ENCODE measurements around the gene MAD2L1BP.
"Not testable (repeated sequence)": the region's sequence is repeated elsewhere in the genome, so short reads cannot be mapped to it uniquely, and the experiment has no call there.

MAD2L1BP gene

GRCh38 chr6:43635387-43636307, at the start of gene MAD2L1BP:
Gene MAD2L1BP (plus strand): TSS chr6:43635840. CDS start chr6:43635876, 36 bp downstream.
- DNase-seq, result peak; percentile 84

- DNase-seq, result no peak
Measured at GRCh38 chr6:43588194-43588593, 47.4 kb upstream of the MAD2L1BP start.

- not testable (repeated sequence) for DNase-seq
Measured at GRCh38 chr6:43589564-43589963, 46.1 kb upstream of the MAD2L1BP start.

- no peak for DNase-seq
Measured at GRCh38 chr6:43593938-43594337, 41.7 kb upstream of the MAD2L1BP start.

GRCh38 chr6:43600595-43600994, 35.0 kb upstream of the MAD2L1BP start:
- no peak for DNase-seq

- DNase-seq, result no peak
Measured at GRCh38 chr6:43604174-43604573, 31.5 kb upstream of the MAD2L1BP start.

GRCh38 chr6:43606019-43606418, 29.6 kb upstream of the MAD2L1BP start:
- no peak for DNase-seq

GRCh38 chr6:43608310-43608763, 27.3 kb upstream of the MAD2L1BP start:
- peak; percentile 27 for DNase-seq

- DNase-seq, result no peak
Measured at GRCh38 chr6:43608807-43609206, 26.8 kb upstream of the MAD2L1BP start.

GRCh38 chr6:43609402-43609801, 26.2 kb upstream of the MAD2L1BP start:
- no peak for DNase-seq

GRCh38 chr6:43610431-43610830, 25.2 kb upstream of the MAD2L1BP start:
- DNase-seq, result no peak

- no peak for DNase-seq
Measured at GRCh38 chr6:43613721-43614395, 21.8 kb upstream of the MAD2L1BP start.

GRCh38 chr6:43614396-43614730, 21.3 kb upstream of the MAD2L1BP start:
- DNase-seq, result no peak

GRCh38 chr6:43616725-43617472, 18.7 kb upstream of the MAD2L1BP start:
- DNase-seq, result no peak

- DNase-seq, result no peak
Measured at GRCh38 chr6:43621078-43621835, 14.4 kb upstream of the MAD2L1BP start.

- DNase-seq, result no peak
Measured at GRCh38 chr6:43621836-43622180, 13.8 kb upstream of the MAD2L1BP start.

GRCh38 chr6:43622541-43622940, 13.1 kb upstream of the MAD2L1BP start:
- DNase-seq, result no peak

GRCh38 chr6:43623880-43624785, 11.5 kb upstream of the MAD2L1BP start:
- no peak for DNase-seq

- no peak for DNase-seq
Measured at GRCh38 chr6:43624786-43625288, 10.8 kb upstream of the MAD2L1BP start.

GRCh38 chr6:43625393-43625992, 10.1 kb upstream of the MAD2L1BP start:
- DNase-seq, result no peak
